Upper lobe of left lung (tissue), 4 donors: ENCODE measurements around the gene MYPOP.

Experiments
- CTCF ChIP-seq, 6 experiments: fragments of 450-650 bp in 4 of 6; fragments of 200-600 bp in 2 of 6; sonication (generic) in 2 of 6; IDR thresholded peaks; one replicate each; pipeline ENCODE4 v1.5.1; 2016 to 2019; ENCODE audit warnings: antibody characterized with exemption in 6 of 6
- POLR2A ChIP-seq, 4 donors: fragments of 450-650 bp; IDR thresholded peaks; one replicate each; pipeline ENCODE4 v1.5.1; 2016 to 2017; ENCODE audit warnings: antibody characterized with exemption in 4 of 4, mild to moderate bottlenecking in 2 of 4

- no peak for TF ChIP-seq CTCF (IDR thresholded peaks at IDR 0.05)
- no peak for TF ChIP-seq POLR2A (IDR thresholded peaks at IDR 0.05)
Observed at GRCh38 chr19:45897261-45897812, 5.1 kb downstream of the MYPOP start.
